ENCODE results near the gene PRKCB.

Gene PRKCB

DNA sequence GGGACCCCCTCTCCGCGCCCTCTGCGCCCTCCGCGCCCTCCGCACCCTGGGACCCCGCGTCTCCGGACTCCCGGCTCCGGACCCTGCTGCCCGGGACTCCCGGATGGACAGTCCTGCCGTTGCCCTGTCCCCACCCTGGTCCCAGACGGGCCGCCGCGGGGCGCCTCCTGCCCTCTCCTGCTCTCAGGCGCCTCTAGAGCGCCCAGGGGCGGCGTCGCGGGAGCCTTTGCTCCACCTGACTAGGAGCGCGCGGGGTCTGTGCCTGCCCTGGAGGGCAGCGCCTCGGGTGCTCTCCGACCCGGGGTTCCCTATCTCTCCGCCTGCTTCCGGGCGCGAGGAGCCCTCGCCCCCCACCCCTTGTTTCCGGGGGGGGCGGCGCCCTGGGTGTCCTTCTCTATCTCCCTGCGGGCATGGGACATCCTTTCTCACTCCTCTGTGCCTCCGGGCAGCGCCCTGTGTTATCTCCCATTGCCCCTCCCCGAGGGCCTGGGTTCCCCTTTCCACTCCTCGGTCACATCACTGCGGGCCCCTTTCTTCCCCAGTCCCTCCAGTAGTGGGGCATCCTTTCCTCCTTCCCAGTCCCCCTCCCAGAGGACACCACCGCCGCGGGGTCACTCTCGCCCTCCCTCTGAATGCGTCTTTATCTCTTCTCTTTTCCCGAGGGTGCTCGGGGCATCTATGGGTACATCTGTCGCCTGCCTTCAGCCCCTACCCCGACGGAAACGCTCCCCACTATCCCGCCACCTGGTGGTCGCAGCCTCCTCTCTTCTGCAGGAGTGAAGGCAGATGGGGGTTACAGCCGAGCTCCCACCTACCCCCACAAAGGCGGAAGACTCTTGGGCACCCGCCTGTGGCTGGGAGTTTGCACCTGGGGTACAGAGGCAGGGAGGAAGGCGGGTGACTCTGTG lies 875 bp downstream of the PRKCB start:
- no peak for DNase-seq

DNA sequence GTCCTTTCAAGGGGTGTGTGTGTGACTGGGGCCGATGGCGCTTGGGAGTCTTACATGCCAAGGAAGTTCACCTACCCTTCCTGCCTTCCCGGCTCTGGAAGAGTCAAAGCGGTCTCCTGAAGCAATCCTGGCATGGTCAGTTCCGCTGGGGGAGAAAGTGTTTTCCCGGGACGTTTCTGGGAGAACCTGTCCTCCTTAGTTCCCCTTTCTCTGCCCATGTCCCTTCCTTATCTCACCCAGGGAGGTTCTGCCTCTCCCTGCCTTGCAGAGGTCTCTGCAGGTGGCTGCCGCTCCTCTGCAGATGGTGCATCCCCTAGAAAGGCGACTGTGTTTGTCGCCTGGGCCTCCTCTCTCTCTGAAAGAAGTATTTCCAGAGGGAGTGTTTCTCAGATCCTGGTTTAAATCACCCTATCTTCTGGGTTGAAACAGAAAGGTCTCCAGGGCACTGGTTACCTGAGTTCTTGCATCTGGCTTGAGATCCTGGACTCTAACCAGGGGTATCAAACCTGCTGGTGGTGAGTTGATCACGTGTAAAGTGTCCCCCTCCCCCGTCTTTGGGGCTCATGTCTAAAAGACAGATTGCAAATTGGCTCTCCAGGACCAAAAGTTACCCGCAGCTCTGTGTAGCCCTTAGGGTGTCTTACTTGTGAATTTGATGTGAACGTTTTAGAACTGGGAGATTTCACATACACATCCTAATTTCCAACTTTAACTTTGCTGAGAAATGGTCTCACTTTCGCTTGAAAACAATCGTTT lies 1.9 kb downstream of the PRKCB start:
- DNase-seq, result no peak

DNA sequence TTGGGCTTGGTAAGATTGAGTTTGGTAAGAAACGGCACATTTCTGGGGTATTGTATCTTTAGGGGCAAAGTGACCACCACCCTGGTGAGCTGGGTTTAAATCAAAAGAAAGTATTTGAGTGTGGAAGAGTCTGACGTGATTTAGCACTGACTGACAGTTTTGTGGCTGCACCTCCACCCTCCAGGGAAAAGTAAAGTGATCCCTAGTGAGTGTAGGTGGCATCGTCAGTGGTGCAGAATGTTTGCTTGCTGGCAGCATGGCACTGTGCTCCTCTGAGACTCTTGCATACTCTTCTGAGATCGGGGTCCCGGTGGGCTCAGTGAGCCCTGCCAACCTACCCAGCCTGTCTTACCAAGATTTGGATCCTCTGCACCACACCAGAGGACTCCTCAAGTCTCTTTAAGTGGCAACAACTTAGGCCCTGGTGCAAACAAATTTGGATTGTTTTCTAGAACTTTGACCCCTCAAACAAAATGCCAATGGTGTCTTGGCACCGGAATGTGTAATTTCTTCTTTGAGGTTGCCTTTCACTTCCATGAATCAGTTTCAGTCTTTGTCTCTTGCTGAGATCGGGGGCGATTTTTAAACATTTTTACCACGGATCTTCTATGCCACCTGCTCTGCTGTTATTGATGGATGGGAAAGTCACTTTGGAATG lies 2.8 kb downstream of the PRKCB start:
- DNase-seq, result no peak

DNA sequence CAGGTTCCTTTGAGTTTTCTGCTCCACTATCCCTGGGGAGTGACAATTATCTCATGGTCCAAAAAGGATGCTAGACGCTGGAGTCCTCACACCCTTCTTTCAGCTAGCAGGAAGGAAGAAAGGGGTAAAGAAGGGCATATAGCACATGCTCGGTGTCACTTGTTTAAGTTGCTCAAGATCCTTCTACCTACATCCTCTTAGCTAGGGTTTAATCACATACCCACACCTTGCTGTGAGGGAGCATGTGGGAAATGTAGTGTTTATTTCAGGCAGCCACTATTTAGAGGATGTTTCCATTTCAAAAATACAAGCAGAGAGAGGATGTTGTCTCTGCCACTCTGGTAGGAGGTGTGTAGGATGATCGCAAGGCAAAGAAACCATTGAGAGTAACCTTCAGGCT lies 4.5 kb downstream of the PRKCB start:
- DNase-seq, result no peak

DNA sequence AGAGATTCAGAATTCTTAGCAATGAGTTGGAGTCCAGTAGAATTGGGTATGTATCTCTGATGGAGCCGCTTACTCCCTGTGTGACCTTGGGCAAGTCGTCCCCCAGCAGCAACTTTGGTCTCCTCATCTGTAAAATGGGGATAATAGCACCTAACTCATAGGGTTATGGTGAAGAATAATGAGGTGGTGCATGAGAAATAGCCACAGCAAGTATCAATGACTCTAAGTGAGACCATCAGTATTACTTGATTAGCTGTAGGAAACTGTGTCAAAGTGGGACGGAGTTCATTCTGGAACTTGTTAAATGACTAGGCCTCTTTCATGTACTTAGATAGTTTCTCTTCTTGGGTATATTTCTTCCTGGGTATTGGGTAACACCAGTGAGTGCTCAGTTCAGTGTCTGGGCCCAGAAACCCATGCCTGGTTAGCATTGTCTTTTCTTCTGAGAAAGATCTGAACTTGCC lies 6.4 kb downstream of the PRKCB start:
- no peak for DNase-seq

DNA sequence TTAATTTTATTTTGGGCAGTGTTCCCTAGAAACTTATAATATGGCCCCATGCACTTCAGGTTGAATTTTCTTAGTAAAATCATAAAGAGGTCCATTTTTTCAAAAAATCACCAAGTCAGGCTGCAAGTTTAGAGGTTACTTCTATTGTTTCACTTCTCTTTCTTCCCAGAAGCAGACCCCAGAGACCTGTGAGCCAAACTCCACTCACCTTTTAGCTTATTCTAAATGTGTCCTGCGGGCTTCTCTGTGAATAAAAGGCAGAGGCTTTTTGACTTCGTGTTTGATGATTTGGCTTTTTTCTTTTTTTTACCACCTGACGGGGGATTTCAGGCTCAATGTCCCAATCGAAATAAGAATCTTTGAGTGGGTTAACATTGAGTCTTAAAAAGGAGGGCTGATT lies 7.4 kb downstream of the PRKCB start:
- no peak for DNase-seq

DNA sequence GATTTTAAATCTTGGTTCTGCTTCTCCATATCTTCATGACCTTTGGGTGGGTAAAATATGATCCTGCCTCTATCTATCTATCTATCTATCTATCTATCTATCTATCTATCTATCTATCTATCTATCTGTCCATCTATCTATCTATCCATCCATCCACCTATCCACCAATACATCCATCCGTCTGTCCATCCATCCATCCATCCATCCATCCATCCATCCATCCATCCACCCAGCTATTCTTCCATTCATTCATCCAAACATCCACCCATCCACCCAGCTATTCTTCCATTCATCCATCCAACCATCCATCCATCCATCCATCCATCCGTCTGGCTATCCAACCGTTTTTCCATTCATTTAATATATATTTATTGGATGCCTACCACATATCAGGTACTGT lies 11.5 kb downstream of the PRKCB start:
- no peak for DNase-seq

DNA sequence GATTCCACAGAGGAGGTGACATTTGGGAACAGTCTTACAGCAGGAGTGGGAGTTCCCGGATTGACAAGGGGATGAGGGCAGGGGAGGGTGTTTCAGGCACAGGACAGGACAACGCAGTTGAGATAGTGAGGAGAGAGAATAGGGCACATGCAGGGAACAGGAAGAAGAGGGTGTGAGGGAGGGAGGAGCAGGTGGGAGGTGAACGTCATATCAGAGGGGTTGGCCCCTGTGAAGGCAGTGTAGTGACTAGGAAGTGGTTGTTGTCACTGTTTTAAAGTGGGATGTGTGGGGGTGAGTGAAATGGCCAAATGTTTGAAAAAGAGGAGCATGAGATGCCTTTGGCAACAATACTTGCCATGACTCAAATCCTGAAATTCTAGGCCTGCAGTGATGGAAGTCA lies 12.2 kb downstream of the PRKCB start:
- DNase-seq, result no peak

DNA sequence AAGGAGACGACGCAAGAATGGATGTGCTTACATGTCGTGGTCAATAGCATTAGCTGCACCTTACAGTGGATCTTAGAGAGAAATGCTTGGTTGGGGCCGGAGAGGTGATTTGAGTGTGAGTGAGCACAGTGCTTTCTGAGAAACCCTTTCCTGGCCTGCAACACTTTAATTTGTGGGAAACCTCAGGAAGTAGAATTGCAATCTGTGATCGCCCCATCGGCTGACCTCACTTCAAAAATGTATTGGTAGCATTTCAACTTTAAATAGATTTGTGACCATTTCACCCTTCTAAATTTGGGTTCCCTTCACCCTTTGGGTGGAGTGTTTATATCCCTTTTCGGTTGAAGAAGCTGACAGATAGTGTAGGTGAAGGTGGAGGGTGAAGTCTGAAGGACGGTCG lies 13.2 kb downstream of the PRKCB start:
- DNase-seq, result no peak

DNA sequence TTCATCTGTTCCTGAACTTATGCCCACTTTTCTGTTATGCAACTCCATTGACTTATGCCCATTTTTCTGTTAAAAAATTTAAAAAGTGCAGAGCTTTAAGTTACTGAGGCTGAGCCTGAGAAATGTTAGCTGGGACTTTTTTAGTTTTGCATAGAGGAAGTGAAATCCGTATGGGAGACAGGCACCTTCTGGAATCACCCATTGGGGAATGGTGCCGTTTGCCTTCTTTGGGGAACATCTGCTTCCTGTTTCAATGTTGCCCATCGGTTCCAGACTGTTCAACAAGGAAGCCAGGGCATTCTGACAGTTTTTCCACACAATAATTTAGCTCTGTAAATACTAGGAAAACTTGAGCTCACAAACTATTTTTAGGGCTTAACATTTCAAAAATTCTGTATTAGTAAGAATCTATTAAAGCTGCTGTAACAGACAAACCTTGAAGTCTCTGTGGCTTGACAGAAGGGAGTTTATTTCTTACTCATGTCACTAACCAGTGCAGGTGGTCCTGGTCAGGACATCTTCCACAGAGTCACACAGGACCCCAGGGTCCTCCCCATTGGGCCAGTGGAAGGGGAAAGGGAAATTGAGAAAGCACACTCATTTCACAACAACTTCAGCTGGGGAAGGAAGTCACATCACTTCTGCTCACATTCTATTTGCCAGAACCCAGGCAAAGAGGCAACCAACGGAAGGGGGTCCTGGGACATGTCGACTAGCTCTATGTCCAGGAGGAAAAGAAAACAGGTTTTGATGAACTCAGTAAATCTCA lies 17.2 kb downstream of the PRKCB start:
- no peak for DNase-seq

DNA sequence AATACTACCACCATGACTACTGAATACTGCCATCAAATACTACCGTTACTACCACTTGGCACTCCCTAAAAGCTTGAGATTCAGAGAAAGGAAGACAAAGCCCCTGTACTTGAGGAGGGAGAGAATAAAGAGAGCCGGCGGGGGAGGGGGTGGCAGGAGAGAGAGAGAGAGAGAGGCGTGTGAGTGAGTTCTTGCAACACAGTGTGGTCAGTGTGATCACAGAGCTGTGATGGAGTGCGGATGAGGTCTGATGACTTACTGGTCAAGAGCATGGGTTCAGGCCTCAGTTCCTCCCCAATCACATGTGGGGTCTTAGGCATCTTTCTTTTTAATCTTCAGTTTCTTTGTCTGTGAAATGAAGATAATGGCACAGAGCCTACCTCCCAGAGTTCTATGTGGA lies 19.2 kb downstream of the PRKCB start:
- no peak for DNase-seq

DNA sequence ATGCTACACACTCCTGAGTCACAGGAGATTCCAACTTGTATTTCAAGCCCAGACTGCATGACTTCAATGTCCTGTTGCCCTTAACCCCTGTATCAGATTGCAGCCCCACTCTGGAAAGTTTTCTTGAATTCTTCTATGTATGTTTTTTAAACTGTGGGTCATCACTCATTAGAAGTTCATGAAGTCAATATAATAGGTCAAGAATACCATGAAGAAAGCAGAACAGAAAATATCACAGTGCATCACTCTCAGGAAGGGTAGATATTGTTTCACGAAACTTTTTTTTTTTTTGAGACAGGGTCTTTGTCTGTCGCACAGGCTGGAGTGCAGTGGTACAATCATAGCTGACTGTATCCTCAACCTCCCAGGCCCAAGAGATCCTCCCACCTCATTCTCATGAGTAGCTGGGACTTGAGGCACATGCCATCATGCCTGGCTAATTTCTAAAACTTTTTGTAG lies 20.5 kb downstream of the PRKCB start:
- DNase-seq, result no peak

DNA sequence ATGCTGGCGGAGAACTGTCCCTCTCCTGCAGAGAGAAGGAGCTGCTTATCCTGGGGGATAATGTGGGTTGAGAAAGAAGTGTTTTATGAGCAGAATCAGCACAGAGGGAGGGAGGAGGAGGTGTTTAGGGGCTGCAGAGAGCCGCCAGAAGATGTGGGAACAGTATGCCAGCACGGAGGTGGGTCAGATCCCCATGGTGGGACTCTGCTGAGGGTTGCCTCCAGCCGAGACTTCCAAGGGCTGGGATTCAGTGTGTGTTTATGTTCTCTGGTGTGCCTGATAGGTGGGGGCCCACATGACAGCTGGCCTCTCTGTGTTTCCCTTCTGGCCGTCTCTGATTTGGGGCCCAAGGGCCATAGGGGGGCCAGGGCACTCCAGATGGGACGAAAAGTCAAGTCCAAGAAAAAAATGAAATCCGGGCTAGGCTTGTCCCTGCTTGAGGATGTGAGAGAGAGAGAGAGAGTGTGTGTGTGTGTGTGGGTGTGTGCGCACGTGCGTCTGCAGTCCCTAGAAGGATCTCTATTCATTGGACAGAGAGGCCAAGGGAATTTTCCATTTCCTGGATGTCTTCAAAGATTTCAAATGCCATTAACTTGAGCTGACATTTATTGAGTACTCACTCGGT lies 21.6 kb downstream of the PRKCB start:
- DNase-seq, result no peak

DNA sequence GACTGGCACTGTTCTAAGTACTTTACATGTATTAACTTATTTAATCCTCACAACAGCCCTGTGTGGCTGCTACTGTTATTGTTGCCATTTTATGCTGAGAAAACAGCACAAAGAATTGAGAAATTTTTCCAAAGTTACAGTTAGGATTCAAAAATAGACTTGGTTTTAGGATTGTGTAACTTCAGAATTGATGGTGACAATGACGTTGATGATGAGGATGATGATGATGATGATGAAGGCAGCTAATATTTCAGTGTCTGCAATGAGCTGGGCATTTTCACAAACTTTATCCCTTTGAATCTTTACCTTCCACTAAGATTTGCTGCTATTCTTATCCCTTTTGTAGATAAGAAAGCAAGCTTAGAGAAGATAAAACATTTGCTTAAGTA lies 22.1 kb downstream of the PRKCB start:
- no peak for DNase-seq

DNA sequence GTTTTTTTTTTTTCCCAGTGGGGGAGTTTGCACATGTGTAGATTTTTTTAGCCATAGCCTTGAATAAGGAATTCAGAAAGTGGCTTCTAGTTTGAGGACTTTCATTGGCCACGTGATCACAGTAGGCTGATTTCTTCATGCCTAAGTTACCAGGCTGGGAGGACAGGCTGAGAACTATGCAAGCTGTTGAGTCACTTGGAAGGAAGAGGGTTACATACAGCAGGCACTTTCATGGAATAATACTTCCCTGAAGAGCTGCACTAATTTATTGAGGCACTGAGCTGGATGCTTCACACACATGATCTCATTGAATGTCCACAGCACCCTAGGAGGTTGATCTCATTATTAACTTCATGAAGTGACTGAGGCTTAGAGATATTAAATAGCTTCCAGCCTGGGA lies 22.8 kb downstream of the PRKCB start:
- DNase-seq, result no peak

DNA sequence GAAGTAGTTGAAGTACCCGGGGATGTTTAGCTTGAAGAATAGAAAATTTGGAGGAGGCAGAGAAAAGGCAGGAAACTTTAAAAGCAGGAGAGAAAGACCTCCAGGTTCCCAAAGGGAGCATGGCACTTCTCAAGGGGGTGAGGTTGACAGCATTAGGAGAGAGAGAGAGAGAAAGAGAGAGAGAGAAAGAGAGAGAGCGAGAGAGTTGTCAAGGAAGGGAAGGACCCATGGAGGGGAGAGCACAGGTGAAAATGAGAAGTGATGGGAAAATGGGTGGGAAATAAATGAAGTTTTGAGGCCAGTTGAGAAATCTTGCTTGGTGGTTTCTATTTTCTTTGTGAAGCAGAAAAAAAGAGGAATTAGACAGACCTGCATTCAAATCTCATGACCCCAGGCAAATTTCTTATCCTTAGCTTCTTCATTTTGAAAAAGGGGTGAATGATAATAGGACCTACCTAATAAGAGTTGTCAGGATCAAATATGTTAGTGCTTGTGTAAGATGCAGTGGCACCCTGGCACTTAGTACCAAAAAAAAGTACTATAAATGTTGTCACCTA lies 24.0 kb downstream of the PRKCB start:
- DNase-seq, result no peak

DNA sequence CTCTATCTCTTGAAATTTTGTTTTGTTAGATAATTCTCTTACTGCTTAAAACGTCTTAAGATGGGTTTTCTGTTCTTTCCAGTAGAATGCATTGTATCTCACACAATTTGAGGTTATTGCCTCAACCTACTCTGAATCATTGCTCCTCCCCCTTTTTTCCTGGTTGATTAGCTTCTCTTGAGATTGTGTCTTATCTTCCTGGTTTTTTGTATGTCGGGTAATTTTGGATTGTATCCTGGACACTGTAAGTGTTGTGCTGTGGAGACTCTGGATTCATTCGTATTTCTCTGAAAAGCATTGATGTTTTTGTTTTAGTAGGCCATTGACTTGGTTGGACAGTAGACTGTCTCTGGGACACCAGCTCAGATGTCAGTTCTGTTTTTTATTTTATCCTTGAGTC lies 26.1 kb downstream of the PRKCB start:
- no peak for DNase-seq

DNA sequence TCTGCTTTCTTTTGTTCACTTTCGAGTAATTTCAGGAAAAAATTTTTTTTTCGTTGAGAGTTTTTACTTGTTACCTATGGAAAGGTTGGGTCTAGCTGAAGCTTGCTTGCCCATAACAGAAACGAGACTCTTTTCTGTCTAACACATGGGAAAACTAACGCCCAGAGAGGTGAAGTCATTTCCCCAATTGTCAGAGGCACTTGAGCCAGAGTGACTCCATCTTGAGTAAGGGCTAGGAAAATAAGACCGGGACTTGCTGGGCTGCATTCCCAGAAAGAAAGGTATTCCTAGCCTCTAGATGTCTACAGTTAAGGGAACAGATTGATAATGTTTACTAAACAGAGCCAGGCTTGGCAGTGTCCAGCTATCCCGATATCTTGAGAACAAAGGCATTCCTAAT lies 26.8 kb downstream of the PRKCB start:
- no peak for DNase-seq

DNA sequence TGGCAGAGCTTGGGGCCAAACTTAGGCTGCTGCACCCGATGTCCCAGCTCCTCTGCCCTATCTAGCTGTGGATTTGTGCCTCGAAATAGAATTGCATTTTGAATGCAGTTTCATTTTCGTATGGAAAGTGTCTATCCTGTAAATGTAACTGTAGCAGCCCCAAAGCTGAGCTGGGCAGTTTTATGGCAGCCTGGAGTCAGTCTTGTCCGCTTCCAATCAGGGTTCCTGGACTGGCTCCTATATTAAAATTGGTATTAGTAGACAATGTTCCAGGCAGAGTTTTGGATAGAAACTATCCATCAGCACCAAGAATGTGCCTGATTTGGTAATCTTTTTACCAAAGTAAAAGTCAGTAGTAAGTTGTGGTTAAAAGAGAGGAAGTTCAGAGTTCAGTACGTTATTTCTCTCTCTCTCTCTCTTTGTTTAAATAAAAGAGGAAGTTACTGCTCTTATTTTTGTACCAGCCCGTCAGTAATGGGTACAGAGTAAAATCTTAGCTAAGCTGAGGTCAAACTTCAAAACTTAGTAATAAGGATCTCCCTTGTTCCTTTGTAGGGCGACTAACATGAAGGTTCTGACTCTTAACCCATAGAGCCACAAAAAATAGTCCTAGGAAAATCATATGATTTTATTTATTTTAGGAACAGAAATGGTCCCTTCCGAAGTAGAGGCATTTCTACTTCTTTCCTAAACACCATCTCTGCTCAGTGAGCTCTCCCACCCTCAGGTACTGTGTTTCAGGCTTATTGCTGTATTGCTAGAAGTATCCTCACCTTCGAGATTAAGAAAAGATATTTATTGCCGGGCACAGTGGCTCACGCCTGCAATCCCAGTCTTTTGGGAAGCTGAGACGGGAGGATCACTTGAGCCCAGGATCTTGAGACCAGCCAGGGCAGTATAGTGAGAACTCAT lies 28.0 kb downstream of the PRKCB start:
- no peak for DNase-seq

DNA sequence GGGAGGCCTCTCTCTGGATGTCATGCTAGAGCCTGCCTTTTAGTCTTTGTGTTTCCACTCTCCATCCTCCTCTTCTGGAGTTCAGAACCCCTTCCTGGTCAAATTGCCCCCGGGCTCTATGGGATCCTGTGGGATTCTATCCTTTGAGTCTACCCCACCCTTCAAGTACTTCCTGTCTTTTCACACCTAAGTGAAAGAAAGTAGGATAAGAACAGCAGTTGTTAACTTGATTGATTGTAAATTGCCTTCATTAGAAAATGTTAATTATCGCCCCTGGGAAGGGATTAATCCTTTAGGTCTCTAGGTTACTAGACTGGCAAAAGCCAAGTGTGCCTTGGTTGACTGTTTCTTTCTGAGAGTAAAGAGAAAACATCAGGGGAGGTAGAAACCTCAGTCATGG lies 30.1 kb downstream of the PRKCB start:
- DNase-seq, result no peak

DNA sequence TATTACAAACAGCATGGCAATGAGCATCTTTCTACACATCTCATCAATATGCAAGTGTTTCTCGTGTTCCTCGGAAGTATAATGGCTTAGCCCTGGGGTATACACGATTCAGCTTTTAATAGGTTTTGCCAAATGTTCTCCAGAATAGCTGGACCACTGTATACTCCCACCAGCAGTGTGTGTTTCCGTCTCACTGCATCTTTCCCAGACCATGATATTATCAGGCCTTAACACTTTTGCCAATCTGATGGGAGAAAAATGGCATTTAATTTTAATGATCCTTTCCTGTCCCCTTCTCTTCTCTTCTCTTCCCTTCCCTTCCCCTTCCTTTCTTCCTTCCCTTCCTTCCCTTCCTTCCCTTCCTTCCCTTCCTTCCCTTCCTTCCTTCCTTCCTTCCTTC lies 30.8 kb downstream of the PRKCB start:
- DNase-seq, result no peak
